SH-SY5Y (cell line): ENCODE data around the gene RPGRIP1.

ENCODE experiments used
- GATA2 ChIP-seq: IDR thresholded peaks from 2 replicates; pipeline ENCODE4 v1.6.1; 2011; ENCODE audit warnings: mild to moderate bottlenecking, low read depth, low read length
- GATA3 ChIP-seq: IDR thresholded peaks from 2 replicates; pipeline ENCODE4 v1.6.1; 2011; ENCODE audit warnings: low read depth, mild to moderate bottlenecking, low read length, moderate library complexity

The RPGRIP1 gene

GRCh38 chr14:21268617-21269251 is 11.1 kb upstream of the RPGRIP1 start:
- TF ChIP-seq GATA2 = no peak
- no peak for TF ChIP-seq GATA3

GRCh38 chr14:21269252-21270046 is 10.4 kb upstream of the RPGRIP1 start, which contains the start of gene HNRNPC:
HNRNPC (minus strand) TSS chr14:21269442; CDS start chr14:21234193, 35,249 bp downstream.
- TF ChIP-seq GATA2 (no peak), GATA3 (no peak)

GRCh38 chr14:21275261-21275858 is 4.5 kb upstream of the RPGRIP1 start:
- TF ChIP-seq GATA2 = no peak
- no peak for TF ChIP-seq GATA3

GRCh38 chr14:21278632-21279031 is 1.3 kb upstream of the RPGRIP1 start:
- TF ChIP-seq GATA3 = no peak
- no peak for TF ChIP-seq GATA2

- TF ChIP-seq GATA3 (no peak), GATA2 (no peak)
Measured at GRCh38 chr14:21287168-21287567, 7.3 kb downstream of the RPGRIP1 start.

GRCh38 chr14:21298358-21298757 is 18.5 kb downstream of the RPGRIP1 start:
- TF ChIP-seq GATA2 (no peak), GATA3 (no peak)

GRCh38 chr14:21299562-21300130 is 19.8 kb downstream of the RPGRIP1 start:
- TF ChIP-seq GATA2 = no peak

- TF ChIP-seq GATA3 (no peak), GATA2 (no peak)
Measured at GRCh38 chr14:21300892-21301291, 21.0 kb downstream of the RPGRIP1 start.

GRCh38 chr14:21302013-21302835 is 22.3 kb downstream of the RPGRIP1 start:
- no peak for TF ChIP-seq GATA2
- TF ChIP-seq GATA3 = no peak

GRCh38 chr14:21307637-21308036 is 27.8 kb downstream of the RPGRIP1 start:
- no peak for TF ChIP-seq GATA2
- no peak for TF ChIP-seq GATA3

GRCh38 chr14:21308132-21308478 is 28.2 kb downstream of the RPGRIP1 start:
- TF ChIP-seq GATA3 (no peak), GATA2 (no peak)

GRCh38 chr14:21308479-21309237 is 28.8 kb downstream of the RPGRIP1 start:
- no peak for TF ChIP-seq GATA3
- TF ChIP-seq GATA2 = no peak

- TF ChIP-seq GATA3 = no peak
- TF ChIP-seq GATA2 = no peak
Measured at GRCh38 chr14:21309238-21309636, 29.4 kb downstream of the RPGRIP1 start.
